Measurements from ENCODE around the gene SIRPG. TPM values are rescaled to one million over a fixed set of nuclear protein-coding genes. Genes with fewer than 3 reads are reported as not detected.
A peak's percentile ranks its signal among the peaks of the same experiment; 100 is the strongest.

SIRPG gene
- total RNA-seq, 2 experiments from 2014 or later, result 28.0 to 28.3 TPM

DNA sequence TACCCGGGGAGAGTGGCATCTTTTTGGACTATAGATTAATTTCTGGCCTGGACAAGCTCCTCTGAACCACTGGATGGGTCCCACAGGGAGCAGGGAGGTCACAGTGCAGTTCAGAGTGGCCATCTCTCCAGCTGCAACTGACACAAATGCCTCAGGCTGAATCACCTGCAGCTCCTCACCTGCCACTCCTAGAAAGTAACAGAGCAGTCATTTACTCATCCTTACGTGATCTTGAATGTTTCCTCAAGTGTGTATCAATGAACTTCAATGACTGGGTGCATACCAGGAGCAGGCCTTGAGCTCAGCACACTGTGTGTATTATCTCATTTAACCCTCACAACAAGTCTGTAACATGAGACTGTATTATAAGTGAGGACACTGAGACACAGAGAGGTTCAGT is 40.0 kb upstream of the SIRPG start:
- Histone ChIP-seq H3K27me3 (ENCODE audit: control insufficient read depth in 1 of 2, insufficient read depth in 2 of 2, low read length in 2 of 2) (no peaks in the 10 kb centered on the region), H3K4me3 (ENCODE audit: low read length) (no peak overlapping the region), H3K9me3 (ENCODE audit: control insufficient read depth in 1 of 2, insufficient read depth in 1 of 2, low read length in 2 of 2) (no peaks in the 10 kb centered on the region), H3K27ac (ENCODE audit: low read depth in 1 of 2, low read length in 2 of 2) (no peak overlapping the region), H3K36me3 (ENCODE audit: insufficient read depth, low read length) (no peaks in the 10 kb centered on the region), H3K4me1 (ENCODE audit: insufficient read depth, low read length) (peaks cover 13% of the 10 kb centered on the region)
- Mint-ChIP-seq H3K27me3 (no peaks in the 10 kb centered on the region), H3K36me3 (ENCODE audit: low read depth) (no peaks in the 10 kb centered on the region), H3K9me3 (peaks cover 2% of the 10 kb centered on the region), H3K4me3 (no peak overlapping the region), H3K27ac (no peak overlapping the region), H3K4me1 (ENCODE audit: low read depth) (peaks cover 53% of the 10 kb centered on the region)
- intact Hi-C loops (cut with DNase I, micrococcal nuclease), result no loop called here
- ATAC-seq (ENCODE audit: poor library complexity), result no peak
- no peak for DNase-seq
- TF ChIP-seq, protein P1, sequence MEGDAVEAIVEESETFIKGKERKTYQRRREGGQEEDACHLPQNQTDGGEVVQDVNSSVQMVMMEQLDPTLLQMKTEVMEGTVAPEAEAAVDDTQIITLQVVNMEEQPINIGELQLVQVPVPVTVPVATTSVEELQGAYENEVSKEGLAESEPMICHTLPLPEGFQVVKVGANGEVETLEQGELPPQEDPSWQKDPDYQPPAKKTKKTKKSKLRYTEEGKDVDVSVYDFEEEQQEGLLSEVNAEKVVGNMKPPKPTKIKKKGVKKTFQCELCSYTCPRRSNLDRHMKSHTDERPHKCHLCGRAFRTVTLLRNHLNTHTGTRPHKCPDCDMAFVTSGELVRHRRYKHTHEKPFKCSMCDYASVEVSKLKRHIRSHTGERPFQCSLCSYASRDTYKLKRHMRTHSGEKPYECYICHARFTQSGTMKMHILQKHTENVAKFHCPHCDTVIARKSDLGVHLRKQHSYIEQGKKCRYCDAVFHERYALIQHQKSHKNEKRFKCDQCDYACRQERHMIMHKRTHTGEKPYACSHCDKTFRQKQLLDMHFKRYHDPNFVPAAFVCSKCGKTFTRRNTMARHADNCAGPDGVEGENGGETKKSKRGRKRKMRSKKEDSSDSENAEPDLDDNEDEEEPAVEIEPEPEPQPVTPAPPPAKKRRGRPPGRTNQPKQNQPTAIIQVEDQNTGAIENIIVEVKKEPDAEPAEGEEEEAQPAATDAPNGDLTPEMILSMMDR (IDR thresholded peaks at IDR 0.05), result no peak
- CTCF ChIA-PET, result interaction anchor here (1.1 kb wide), 1 partner anchor 21 kb away, joined by 3 read pairs; no protein-coding TSS in a partner anchor
- POLR2A ChIA-PET, result interaction anchor here (1.7 kb wide), 1 partner anchor 30 kb away, joined by 4 read pairs; no protein-coding TSS in a partner anchor

DNA sequence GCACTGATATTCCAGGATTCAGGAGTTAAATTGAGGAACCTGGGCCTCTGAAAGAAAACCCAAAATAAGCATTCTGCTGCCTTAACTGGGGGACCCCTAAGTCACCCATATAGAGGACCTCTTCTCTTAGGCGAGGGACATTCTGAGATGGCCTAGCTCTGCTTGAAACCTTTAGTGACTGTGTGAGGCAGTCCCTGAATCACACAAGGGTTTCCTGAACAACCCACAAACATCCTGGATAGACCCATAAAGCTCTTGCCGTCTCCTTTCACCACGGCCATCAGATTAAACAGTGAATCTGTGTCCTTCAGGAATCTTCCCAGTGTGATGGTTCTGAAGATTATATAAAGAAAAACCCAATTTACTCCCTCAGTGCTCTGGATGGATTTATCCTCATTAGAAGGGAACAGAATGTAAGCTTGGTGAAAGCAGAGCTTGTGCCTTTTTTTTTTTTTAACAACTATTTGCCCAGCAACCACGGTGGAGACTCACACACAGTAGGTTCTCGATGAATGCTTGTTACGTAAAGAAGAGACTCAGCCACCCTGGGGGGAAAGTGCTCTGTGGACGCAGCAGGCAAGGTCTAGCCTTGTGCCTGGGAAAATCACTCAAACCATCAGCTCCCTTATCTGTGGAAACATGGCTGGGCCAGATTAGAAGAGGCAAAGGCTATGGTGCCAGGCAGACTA is 39.1 kb upstream of the SIRPG start:
- H3K9me3 Mint-ChIP-seq, result peaks cover 7% of the 10 kb centered on the region
- H3K4me1 ChIP-seq (ENCODE audit: insufficient read depth, low read length), result peaks cover 13% of the 10 kb centered on the region
- ATAC-seq (ENCODE audit: poor library complexity) (peak; percentile 46), DNase-seq (peak in 3 of 14 experiments; percentile 33 to 47 (median 36))
- no peaks in the 10 kb centered on the region for H3K36me3 ChIP-seq (ENCODE audit: insufficient read depth, low read length)
- intact Hi-C loops (cut with DNase I, micrococcal nuclease), result no loop called here
- H3K9me3 ChIP-seq (ENCODE audit: control insufficient read depth in 1 of 2, insufficient read depth in 1 of 2, low read length in 2 of 2), result no peaks in the 10 kb centered on the region
- H3K4me3 Mint-ChIP-seq, result peak overlapping the region; percentile 9
- H3K27me3 Mint-ChIP-seq, result no peaks in the 10 kb centered on the region
- H3K36me3 Mint-ChIP-seq (ENCODE audit: low read depth), result no peaks in the 10 kb centered on the region
- no peaks in the 10 kb centered on the region for H3K27me3 ChIP-seq (ENCODE audit: control insufficient read depth in 1 of 2, insufficient read depth in 2 of 2, low read length in 2 of 2)
- TF ChIP-seq, protein P1 (IDR thresholded peaks at IDR 0.05), result no peak
- no peak overlapping the region for H3K27ac ChIP-seq (ENCODE audit: low read depth in 1 of 2, low read length in 2 of 2)
- CTCF ChIA-PET, result interaction anchor here (1.2 to 1.4 kb wide), 2 partner anchors 8 to 80 kb away, joined by 4 read pairs; no protein-coding TSS in a partner anchor
- no peak overlapping the region for H3K4me3 ChIP-seq (ENCODE audit: low read length)
- POLR2A ChIA-PET, result interaction anchor here (0.5 to 1.7 kb wide), 5 partner anchors 29 to 157 kb away, joined by 3 to 4 read pairs (median 4); no protein-coding TSS in a partner anchor
- H3K4me1 Mint-ChIP-seq (ENCODE audit: low read depth), result peaks cover 50% of the 10 kb centered on the region
- peak overlapping the region; percentile 3 for H3K27ac Mint-ChIP-seq

DNA sequence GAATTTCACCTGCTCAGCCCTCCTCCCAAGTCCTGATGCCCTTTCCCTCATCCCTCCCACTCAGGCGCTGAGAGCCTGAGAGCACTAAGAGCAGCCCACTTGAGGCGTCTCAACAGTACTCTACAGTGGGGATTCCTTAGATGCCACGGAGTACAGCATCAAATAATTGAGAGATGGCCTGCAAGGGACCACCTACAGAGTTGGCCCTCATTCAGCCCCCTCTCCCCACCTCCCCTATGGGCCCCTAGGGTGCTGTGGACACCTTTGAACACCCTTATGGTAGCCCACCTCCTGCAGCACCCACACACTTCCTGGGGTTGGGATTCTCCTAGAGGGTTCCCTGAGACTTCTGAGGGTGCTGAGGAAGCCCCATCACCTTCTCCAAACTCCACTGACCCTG is 37.1 kb upstream of the SIRPG start:
- H3K9me3 ChIP-seq (ENCODE audit: control insufficient read depth in 1 of 2, insufficient read depth in 1 of 2, low read length in 2 of 2), result peaks cover 0 to 11% of the 10 kb centered on the region in 2 experiments
- H3K36me3 Mint-ChIP-seq (ENCODE audit: low read depth), result no peaks in the 10 kb centered on the region
- H3K9me3 Mint-ChIP-seq, result peaks cover 9% of the 10 kb centered on the region
- no peaks in the 10 kb centered on the region for H3K27me3 ChIP-seq (ENCODE audit: control insufficient read depth in 1 of 2, insufficient read depth in 2 of 2, low read length in 2 of 2)
- CTCF ChIA-PET, result no interaction called here
- TF ChIP-seq, protein P1 (IDR thresholded peaks at IDR 0.05), result no peak
- no peak overlapping the region for H3K4me3 ChIP-seq (ENCODE audit: low read length)
- POLR2A ChIA-PET, result no interaction called here
- H3K4me1 Mint-ChIP-seq (ENCODE audit: low read depth), result peaks cover 49% of the 10 kb centered on the region
- no peak overlapping the region for H3K27ac ChIP-seq (ENCODE audit: low read depth in 1 of 2, low read length in 2 of 2)
- intact Hi-C loops (cut with DNase I, micrococcal nuclease), result no loop called here
- no peaks in the 10 kb centered on the region for H3K27me3 Mint-ChIP-seq
- DNase-seq (no peak), ATAC-seq (ENCODE audit: poor library complexity) (no peak)
- H3K4me1 ChIP-seq (ENCODE audit: insufficient read depth, low read length), result peaks cover 14% of the 10 kb centered on the region
- no peak overlapping the region for H3K27ac Mint-ChIP-seq
- no peaks in the 10 kb centered on the region for H3K36me3 ChIP-seq (ENCODE audit: insufficient read depth, low read length)
- H3K4me3 Mint-ChIP-seq, result no peak overlapping the region

Data from CD4-positive, alpha-beta T cell (primary cell).